22Rv1 (cell line): ENCODE data around the gene VPS45.

Source experiments
- CTCF ChIP-seq: fragments of 450-650 bp; IDR thresholded peaks from 2 replicates; pipeline ENCODE4 v1.5.1; 2017; ENCODE audit warnings: mild to moderate bottlenecking
- ZFX ChIP-seq: fragments of 450-650 bp; IDR thresholded peaks from 2 replicates; pipeline ENCODE4 v1.6.1; 2017; ENCODE audit warnings: antibody characterized with exemption, borderline replicate concordance

GRCh38 chr1:150182247-150182646 lies 114.7 kb downstream of the VPS45 start:
- TF ChIP-seq CTCF: no peak
- TF ChIP-seq ZFX: no peak
